Measurements from ENCODE around the gene DDX56. TPM values are rescaled to one million over a fixed set of nuclear protein-coding genes. Genes with fewer than 3 reads are reported as not detected.

DDX56 gene
- total and polyA plus RNA-seq, 2 donors from 2014 or later = 62.0 to 83.6 TPM

- no peaks in the 10 kb centered on the region for H3K27me3 ChIP-seq (ENCODE audit: control insufficient read depth, insufficient read depth, low read length)
- H3K4me3 ChIP-seq (ENCODE audit: low read length in 3 of 3) = no peak overlapping the region
- TF ChIP-seq CTCF (IDR thresholded peaks at IDR 0.05; ENCODE audit: borderline replicate concordance, extremely low read depth, insufficient read depth) = no peak
- no peak for FAIRE-seq
- no peak overlapping the region for H3K27ac ChIP-seq (ENCODE audit: low read depth in 2 of 2, low read length in 2 of 2)
- peaks cover 8 to 28% (median 27%) of the 10 kb centered on the region in 3 donors for H3K4me1 ChIP-seq (ENCODE audit: control insufficient read depth in 2 of 3, insufficient read depth in 2 of 3, low read depth in 1 of 3, low read length in 3 of 3)
- no peaks in the 10 kb centered on the region for H3K9me3 ChIP-seq (ENCODE audit: control insufficient read depth in 2 of 3, insufficient read depth in 1 of 3, low read length in 3 of 3)
- intact Hi-C loops (cut with DNase I) = no loop called here
- no peak for DNase-seq
- peaks cover 17 to 43% (median 27%) of the 10 kb centered on the region in 3 donors for H3K36me3 ChIP-seq (ENCODE audit: control insufficient read depth in 2 of 3, insufficient read depth in 3 of 3, low read length in 3 of 3)
- no peak overlapping the region for H3K9ac ChIP-seq (ENCODE audit: low read length in 3 of 3)
Observed at GRCh38 chr7:44576228-44576627, 2.5 kb upstream of the DDX56 start.

GRCh38 chr7:44575054-44575453, 1.3 kb upstream of the DDX56 start:
- H3K9ac ChIP-seq (ENCODE audit: low read length in 3 of 3) = peak overlapping the region in 1 of 3 donors; percentile 88
- peaks cover 21 to 52% (median 36%) of the 10 kb centered on the region in 3 donors for H3K36me3 ChIP-seq (ENCODE audit: control insufficient read depth in 2 of 3, insufficient read depth in 3 of 3, low read length in 3 of 3)
- peak overlapping the region in 1 of 2 donors; percentile 8 for H3K27ac ChIP-seq (ENCODE audit: low read depth in 2 of 2, low read length in 2 of 2)
- H3K4me3 ChIP-seq (ENCODE audit: low read length in 3 of 3) = peak overlapping the region in 1 of 3 donors; percentile 95
- TF ChIP-seq CTCF (IDR thresholded peaks at IDR 0.05; ENCODE audit: borderline replicate concordance, extremely low read depth, insufficient read depth) = no peak
- no peaks in the 10 kb centered on the region for H3K27me3 ChIP-seq (ENCODE audit: control insufficient read depth, insufficient read depth, low read length)
- intact Hi-C loops (cut with DNase I) = no loop called here
- FAIRE-seq (no peak), DNase-seq (no peak)
- no peaks in the 10 kb centered on the region for H3K9me3 ChIP-seq (ENCODE audit: control insufficient read depth in 2 of 3, insufficient read depth in 1 of 3, low read length in 3 of 3)
- H3K4me1 ChIP-seq (ENCODE audit: control insufficient read depth in 2 of 3, insufficient read depth in 2 of 3, low read depth in 1 of 3, low read length in 3 of 3) = peaks cover 3 to 27% (median 25%) of the 10 kb centered on the region in 3 donors

GRCh38 chr7:44574287-44574872, 672 bp upstream of the DDX56 start:
- H3K4me3 ChIP-seq (ENCODE audit: low read length in 3 of 3) = peak overlapping the region; percentile 87 to 95 (median 90)
- H3K27me3 ChIP-seq (ENCODE audit: control insufficient read depth, insufficient read depth, low read length) = no peaks in the 10 kb centered on the region
- FAIRE-seq (no peak), DNase-seq (no peak)
- no peaks in the 10 kb centered on the region for H3K9me3 ChIP-seq (ENCODE audit: control insufficient read depth in 2 of 3, insufficient read depth in 1 of 3, low read length in 3 of 3)
- peak overlapping the region; percentile 47 to 88 for H3K27ac ChIP-seq (ENCODE audit: low read depth in 2 of 2, low read length in 2 of 2)
- peaks cover 24 to 52% (median 38%) of the 10 kb centered on the region in 3 donors for H3K36me3 ChIP-seq (ENCODE audit: control insufficient read depth in 2 of 3, insufficient read depth in 3 of 3, low read length in 3 of 3)
- H3K9ac ChIP-seq (ENCODE audit: low read length in 3 of 3) = peak overlapping the region; percentile 13 to 88 (median 34)
- intact Hi-C loops (cut with DNase I) = no loop called here
- TF ChIP-seq CTCF (IDR thresholded peaks at IDR 0.05; ENCODE audit: borderline replicate concordance, extremely low read depth, insufficient read depth) = no peak
- peaks cover 3 to 24% (median 20%) of the 10 kb centered on the region in 3 donors for H3K4me1 ChIP-seq (ENCODE audit: control insufficient read depth in 2 of 3, insufficient read depth in 2 of 3, low read depth in 1 of 3, low read length in 3 of 3)

Measured in kidney (tissue), 14 donors.